ENCODE data around the gene NME9. TPM values are rescaled to one million over a fixed set of nuclear protein-coding genes. Genes with fewer than 3 reads are reported as not detected.

Gene NME9
- total RNA-seq, 2 donors from 2014 or later, result not detected

GRCh38 chr3:138356730-138357405 is 27.2 kb upstream of the NME9 start:
- Mint-ChIP-seq H3K27ac (no peak overlapping the region), H3K36me3 (no peaks in the 10 kb centered on the region), H3K27me3 (peaks cover 0 to 11% of the 10 kb centered on the region in 2 donors), H3K4me3 (no peak overlapping the region), H3K4me1 (ENCODE audit: low read depth in 2 of 2) (no peaks in the 10 kb centered on the region), H3K9me3 (no peaks in the 10 kb centered on the region)
- ATAC-seq (no peak), DNase-seq (ENCODE audit: low spot score) (no peak)

- Mint-ChIP-seq H3K36me3 (no peaks in the 10 kb centered on the region), H3K9me3 (no peaks in the 10 kb centered on the region), H3K4me1 (ENCODE audit: low read depth in 2 of 2) (no peaks in the 10 kb centered on the region), H3K27me3 (peaks cover 0 to 11% of the 10 kb centered on the region in 2 donors), H3K27ac (no peak overlapping the region), H3K4me3 (no peak overlapping the region)
- DNase-seq (ENCODE audit: low spot score) (no peak), ATAC-seq (no peak)
Observed at GRCh38 chr3:138355071-138355470, 25.4 kb upstream of the NME9 start.

- H3K36me3 Mint-ChIP-seq, result no peaks in the 10 kb centered on the region
- no peaks in the 10 kb centered on the region for H3K4me1 Mint-ChIP-seq (ENCODE audit: low read depth in 2 of 2)
- peaks cover 0 to 11% of the 10 kb centered on the region in 2 donors for H3K27me3 Mint-ChIP-seq
- DNase-seq (ENCODE audit: low spot score), result no peak
- ATAC-seq, result no peak
- no peak overlapping the region for H3K4me3 Mint-ChIP-seq
- no peak overlapping the region for H3K27ac Mint-ChIP-seq
- H3K9me3 Mint-ChIP-seq, result no peaks in the 10 kb centered on the region
Observed at GRCh38 chr3:138354376-138354775, 24.7 kb upstream of the NME9 start.

GRCh38 chr3:138351916-138352550 is 22.4 kb upstream of the NME9 start:
- Mint-ChIP-seq H3K4me1 (ENCODE audit: low read depth in 2 of 2) (peaks cover 8 to 9% of the 10 kb centered on the region in 2 donors), H3K9me3 (peaks cover 2% of the 10 kb centered on the region), H3K4me3 (no peak overlapping the region), H3K27ac (no peak overlapping the region), H3K27me3 (peaks cover 8 to 23% of the 10 kb centered on the region in 2 donors), H3K36me3 (no peaks in the 10 kb centered on the region)
- ATAC-seq (no peak), DNase-seq (ENCODE audit: low spot score) (no peak)

- Mint-ChIP-seq H3K36me3 (no peaks in the 10 kb centered on the region), H3K4me1 (ENCODE audit: low read depth in 2 of 2) (peaks cover 8 to 10% of the 10 kb centered on the region in 2 donors), H3K27me3 (peaks cover 13 to 30% of the 10 kb centered on the region in 2 donors), H3K9me3 (peaks cover 2% of the 10 kb centered on the region), H3K4me3 (no peak overlapping the region), H3K27ac (no peak overlapping the region)
- DNase-seq (ENCODE audit: low spot score), result no peak
- ATAC-seq, result no peak
Observed at GRCh38 chr3:138351151-138351550, 21.5 kb upstream of the NME9 start.

- Mint-ChIP-seq H3K36me3 (no peaks in the 10 kb centered on the region), H3K9me3 (peaks cover 2% of the 10 kb centered on the region), H3K4me1 (ENCODE audit: low read depth in 2 of 2) (peaks cover 8 to 10% of the 10 kb centered on the region in 2 donors), H3K4me3 (peak overlapping the region; percentile 18), H3K27me3 (peaks cover 13 to 40% of the 10 kb centered on the region in 2 donors), H3K27ac (no peak overlapping the region)
- ATAC-seq (peak; percentile 33 to 72), DNase-seq (ENCODE audit: low spot score) (no peak)
Observed at GRCh38 chr3:138349926-138350665, 20.4 kb upstream of the NME9 start.

- DNase-seq (ENCODE audit: low spot score) (no peak), ATAC-seq (peak in 1 of 2 donors; percentile 52)
- Mint-ChIP-seq H3K4me1 (ENCODE audit: low read depth in 2 of 2) (peaks cover 8 to 10% of the 10 kb centered on the region in 2 donors), H3K27ac (no peak overlapping the region), H3K4me3 (peak overlapping the region; percentile 30), H3K27me3 (peaks cover 13 to 37% of the 10 kb centered on the region in 2 donors), H3K36me3 (no peaks in the 10 kb centered on the region), H3K9me3 (peaks cover 2% of the 10 kb centered on the region)
Observed at GRCh38 chr3:138348754-138349739, 19.4 kb upstream of the NME9 start.

GRCh38 chr3:138347960-138348753 is 18.5 kb upstream of the NME9 start, which contains the start of gene MRAS:
MRAS (plus strand) TSS chr3:138348579; CDS start chr3:138372884, 24,305 bp downstream.
- peak within 1 kb of the TSS; percentile 90 for H3K4me3 Mint-ChIP-seq
- no peaks in the 10 kb centered on the region for H3K36me3 Mint-ChIP-seq
- H3K4me1 Mint-ChIP-seq (ENCODE audit: low read depth in 2 of 2), result peaks cover 8 to 10% of the 10 kb centered on the region in 2 donors
- H3K9me3 Mint-ChIP-seq, result peaks cover 2% of the 10 kb centered on the region
- H3K27me3 Mint-ChIP-seq, result peaks cover 16 to 32% of the 10 kb centered on the region in 2 donors
- H3K27ac Mint-ChIP-seq, result no peak within 1 kb of the TSS
- ATAC-seq (peak; percentile 41 to 68), DNase-seq (ENCODE audit: low spot score) (no peak)

- H3K36me3 Mint-ChIP-seq, result no peaks in the 10 kb centered on the region
- ATAC-seq (no peak), DNase-seq (ENCODE audit: low spot score) (no peak)
- H3K9me3 Mint-ChIP-seq, result peaks cover 2% of the 10 kb centered on the region
- H3K27me3 Mint-ChIP-seq, result peaks cover 20 to 37% of the 10 kb centered on the region in 2 donors
- H3K4me3 Mint-ChIP-seq, result no peak overlapping the region
- no peak overlapping the region for H3K27ac Mint-ChIP-seq
- H3K4me1 Mint-ChIP-seq (ENCODE audit: low read depth in 2 of 2), result peaks cover 8 to 10% of the 10 kb centered on the region in 2 donors
Observed at GRCh38 chr3:138344754-138345153, 15.1 kb upstream of the NME9 start.

- no peaks in the 10 kb centered on the region for H3K9me3 Mint-ChIP-seq
- H3K4me3 Mint-ChIP-seq, result no peak overlapping the region
- DNase-seq (ENCODE audit: low spot score) (no peak), ATAC-seq (no peak)
- H3K27me3 Mint-ChIP-seq, result peaks cover 10 to 17% of the 10 kb centered on the region in 2 donors
- H3K4me1 Mint-ChIP-seq (ENCODE audit: low read depth in 2 of 2), result no peaks in the 10 kb centered on the region
- H3K36me3 Mint-ChIP-seq, result no peaks in the 10 kb centered on the region
- no peak overlapping the region for H3K27ac Mint-ChIP-seq
Observed at GRCh38 chr3:138340511-138340910, 10.9 kb upstream of the NME9 start.

- ATAC-seq, result no peak
- H3K4me3 Mint-ChIP-seq, result no peak overlapping the region
- H3K9me3 Mint-ChIP-seq, result no peaks in the 10 kb centered on the region
- H3K27me3 Mint-ChIP-seq, result peaks cover 10 to 14% of the 10 kb centered on the region in 2 donors
- DNase-seq (ENCODE audit: low spot score), result no peak
- no peak overlapping the region for H3K27ac Mint-ChIP-seq
- no peaks in the 10 kb centered on the region for H3K4me1 Mint-ChIP-seq (ENCODE audit: low read depth in 2 of 2)
- H3K36me3 Mint-ChIP-seq, result no peaks in the 10 kb centered on the region
Observed at GRCh38 chr3:138338811-138339210, 9.2 kb upstream of the NME9 start.

- Mint-ChIP-seq H3K4me3 (no peak overlapping the region), H3K27me3 (peaks cover 7 to 12% of the 10 kb centered on the region in 2 donors), H3K9me3 (no peaks in the 10 kb centered on the region), H3K36me3 (no peaks in the 10 kb centered on the region), H3K4me1 (ENCODE audit: low read depth in 2 of 2) (no peaks in the 10 kb centered on the region), H3K27ac (no peak overlapping the region)
- DNase-seq (ENCODE audit: low spot score) (no peak), ATAC-seq (no peak)
Observed at GRCh38 chr3:138338244-138338643, 8.6 kb upstream of the NME9 start.

All from natural killer cell treated with Interleukin-12 subunit alpha and Interleukin-12 subunit beta and Interleukin-15 and Interleukin-18, amount 100 ng/mL, for 72 hours (primary cell).